ENCODE data around the gene C9orf43. TPM values are rescaled to one million over a fixed set of nuclear protein-coding genes. Genes with fewer than 3 reads are reported as not detected.
"Not testable (repeated sequence)": the region's sequence is repeated elsewhere in the genome, so short reads cannot be mapped to it uniquely, and the experiment has no call there.

C9orf43 gene
- total RNA-seq, 8 experiments from 2014 or later = 0.54 to 2.4 (median 1.1) TPM

- H3K4me1 ChIP-seq (replicated peaks in 1 of 2); H3K4me3 ChIP-seq; ATAC-seq (replicated peaks in 6 of 8); H3K27ac ChIP-seq: not testable (repeated sequence)
- no CpG with 5 or more reads among the region's 1 CpG for whole genome bisulfite sequencing, 10 experiments
- in situ Hi-C loops (cut with MboI; ENCODE audit: low pct_unique_long_range_greater_than_20kb in 2 of 9, low sequenced_read_pairs in 9 of 9, unreplicated experiment in 9 of 9) = loop anchor here in 2 of 9 experiments (25.0 kb wide), 2 partner anchors 150 to 225 kb away; no protein-coding TSS in a partner anchor
These were observed 27.2 kb downstream of the C9orf43 start for GRCh38 chr9:113437716-113438115.

DNA sequence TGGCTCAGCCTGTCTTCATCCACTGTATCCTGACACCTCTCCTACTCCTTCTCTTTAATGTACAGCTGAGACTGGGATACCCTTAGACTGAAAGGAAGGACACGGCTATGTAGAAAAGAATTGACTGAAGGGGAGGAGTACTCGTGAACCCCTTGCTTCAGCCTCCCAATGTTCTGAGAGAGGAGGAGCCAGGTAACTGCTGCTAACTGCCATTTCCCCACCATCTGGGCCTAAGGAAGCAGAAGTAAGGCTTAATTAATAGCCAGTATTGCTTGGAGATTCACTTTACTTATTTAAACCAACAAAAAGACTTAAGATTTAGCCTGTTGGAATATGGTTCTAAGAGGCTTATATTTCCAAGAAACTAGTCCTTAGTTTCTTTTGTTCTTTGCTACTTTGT, 34.2 kb downstream of the C9orf43 start:
- in situ Hi-C loops (cut with MboI; ENCODE audit: low pct_unique_long_range_greater_than_20kb in 2 of 9, low sequenced_read_pairs in 9 of 9, unreplicated experiment in 9 of 9) = loop anchor here in 3 of 9 experiments (5.0 to 25.0 kb wide), 3 partner anchors 143 to 218 kb away; no protein-coding TSS in a partner anchor
- 20 to 100% (median 76%) methylated on average over 1 to 2 of the region's 2 CpGs; no CpG with 5 or more reads in 3 of the 10 experiments for WGBS, 10 experiments
- Histone ChIP-seq H3K4me3 (no peak overlapping the region), H3K4me1 (replicated peaks in 1 of 2) (peaks cover 6 to 11% of the 10 kb centered on the region in 2 donors), H3K27ac (no peak overlapping the region)
- ATAC-seq (replicated peaks in 6 of 8) = no peak

DNA sequence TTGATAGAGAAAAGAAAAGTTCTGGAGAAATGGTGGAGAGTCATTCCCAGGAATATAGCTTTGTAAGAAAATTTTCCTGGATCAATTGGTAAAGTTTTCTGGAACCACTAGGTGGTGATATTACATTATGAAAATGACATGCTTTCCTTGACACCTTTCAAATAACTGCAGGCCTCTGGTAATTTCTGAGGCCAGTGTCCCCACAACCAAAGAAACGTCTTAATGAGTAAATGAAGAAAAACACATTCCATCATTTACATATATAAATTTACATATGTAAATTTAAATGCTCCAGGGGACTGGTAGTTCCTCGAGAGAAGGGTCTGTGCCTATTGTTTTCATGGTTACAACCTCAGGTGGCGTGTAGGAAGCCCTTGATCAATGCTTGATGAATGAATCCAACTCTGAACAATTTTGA, 35.8 kb downstream of the C9orf43 start:
- peak; percentile 29 to 59 (median 54) for ATAC-seq (replicated peaks in 6 of 8)
- Histone ChIP-seq H3K27ac (no peak overlapping the region), H3K4me1 (replicated peaks in 1 of 2) (peaks cover 6 to 11% of the 10 kb centered on the region in 2 donors), H3K4me3 (no peak overlapping the region)
- 0 to 50% (median 0%) methylated on average over 1 to 3 of the region's 3 CpGs; no CpG with 5 or more reads in 1 of the 10 experiments for WGBS, 10 experiments
- in situ Hi-C loops (cut with MboI; ENCODE audit: low pct_unique_long_range_greater_than_20kb in 2 of 9, low sequenced_read_pairs in 9 of 9, unreplicated experiment in 9 of 9) = loop anchor here in 3 of 9 experiments (5.0 to 25.0 kb wide), 3 partner anchors 141 to 216 kb away; no protein-coding TSS in a partner anchor

GRCh38 chr9:113449376-113449775, 38.8 kb downstream of the C9orf43 start:
- Histone ChIP-seq H3K27ac (no peak overlapping the region), H3K4me3 (no peak overlapping the region), H3K4me1 (replicated peaks in 1 of 2) (peaks cover 3 to 11% of the 10 kb centered on the region in 2 donors)
- ATAC-seq (replicated peaks in 6 of 8) = no peak
- in situ Hi-C loops (cut with MboI; ENCODE audit: low pct_unique_long_range_greater_than_20kb in 2 of 9, low sequenced_read_pairs in 9 of 9, unreplicated experiment in 9 of 9) = loop anchor here in 3 of 9 experiments (5.0 to 25.0 kb wide), 3 partner anchors 138 to 213 kb away; no protein-coding TSS in a partner anchor
- WGBS, 10 experiments = 17 to 100% (median 73%) methylated on average over 1 to 2 of the region's 2 CpGs; no CpG with 5 or more reads in 2 of the 10 experiments

DNA sequence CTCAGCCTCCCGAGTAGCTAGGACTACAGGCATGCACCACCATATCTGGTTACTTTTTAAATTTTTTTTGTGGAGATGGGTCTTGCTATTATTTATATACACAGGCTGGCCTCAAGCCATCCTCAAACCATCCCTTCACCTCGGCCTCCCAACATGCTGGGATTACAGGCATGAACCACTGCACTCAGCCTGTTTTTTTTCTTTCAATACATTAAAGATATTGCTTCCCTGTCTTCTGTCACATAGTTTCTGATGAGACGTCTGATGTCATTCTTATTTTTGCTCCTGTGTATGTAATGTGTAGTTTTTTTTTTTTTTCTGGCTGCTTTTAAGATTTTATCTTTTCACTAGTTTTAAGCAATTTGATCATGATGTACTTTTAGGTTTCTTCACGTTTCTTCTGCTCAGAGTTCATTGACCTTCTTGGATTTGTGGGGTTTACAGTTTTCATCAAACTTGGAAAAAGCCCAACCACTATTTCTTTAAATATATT, 41.6 kb downstream of the C9orf43 start:
- H3K27ac ChIP-seq = no peak overlapping the region
- WGBS, 10 experiments = 28 to 96% (median 78%) methylated on average over 1 to 4 of the region's 4 CpGs
- in situ Hi-C loops (cut with MboI; ENCODE audit: low pct_unique_long_range_greater_than_20kb in 2 of 9, low sequenced_read_pairs in 9 of 9, unreplicated experiment in 9 of 9) = loop anchor here in 6 of 9 experiments (10.0 to 25.0 kb wide), 4 partner anchors 133 to 210 kb away; no protein-coding TSS in a partner anchor
- ATAC-seq (replicated peaks in 6 of 8) = peak in 2 of 8 experiments; percentile 58 to 64
- H3K4me3 ChIP-seq = no peak overlapping the region
- H3K4me1 ChIP-seq (replicated peaks in 1 of 2) = peaks cover 7 to 13% of the 10 kb centered on the region in 2 donors

- Histone ChIP-seq H3K4me3 (no peak overlapping the region), H3K4me1 (replicated peaks in 1 of 2) (peaks cover 4 to 7% of the 10 kb centered on the region in 2 donors), H3K27ac (no peak overlapping the region)
- in situ Hi-C loops (cut with MboI; ENCODE audit: low pct_unique_long_range_greater_than_20kb in 2 of 9, low sequenced_read_pairs in 9 of 9, unreplicated experiment in 9 of 9) = loop anchor here in 6 of 9 experiments (10.0 to 25.0 kb wide), 4 partner anchors 130 to 207 kb away; no protein-coding TSS in a partner anchor
- ATAC-seq (replicated peaks in 6 of 8) = peak in 7 of 8 experiments; percentile 47 to 95 (median 63)
- 0 to 80% (median 64%) methylated on average over 1 to 5 of the region's 5 CpGs; no CpG with 5 or more reads in 1 of the 10 experiments for WGBS, 10 experiments
These were observed 44.6 kb downstream of the C9orf43 start for GRCh38 chr9:113454914-113455761.

DNA sequence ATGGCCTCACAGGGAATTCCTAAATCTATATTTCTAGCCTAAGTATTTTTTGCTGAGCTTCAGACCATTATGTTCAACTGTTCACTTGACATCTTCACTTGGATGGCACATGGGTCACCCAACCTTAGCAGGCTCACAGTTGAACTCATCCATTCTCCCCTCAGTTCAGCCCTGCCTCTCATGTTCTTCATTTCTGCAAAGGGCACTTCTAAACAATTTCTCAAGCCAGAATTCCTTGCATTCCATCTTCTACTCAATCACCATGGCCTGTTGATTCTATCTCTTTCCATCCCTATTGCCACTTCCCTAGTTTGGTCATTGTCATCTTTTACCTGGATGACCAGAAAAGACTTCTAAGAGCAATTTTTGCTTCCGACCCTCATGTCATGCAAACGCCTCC, 45.7 kb downstream of the C9orf43 start:
- peaks cover 4 to 7% of the 10 kb centered on the region in 2 donors for H3K4me1 ChIP-seq (replicated peaks in 1 of 2)
- H3K27ac ChIP-seq = no peak overlapping the region
- no peak overlapping the region for H3K4me3 ChIP-seq
- no peak for ATAC-seq (replicated peaks in 6 of 8)
- in situ Hi-C loops (cut with MboI; ENCODE audit: low pct_unique_long_range_greater_than_20kb in 2 of 9, low sequenced_read_pairs in 9 of 9, unreplicated experiment in 9 of 9) = loop anchor here in 6 of 9 experiments (10.0 to 25.0 kb wide), 4 partner anchors 129 to 206 kb away; no protein-coding TSS in a partner anchor
- 60 to 100% (median 94%) methylated on average over 2 of the region's 2 CpGs for WGBS, 10 experiments

DNA sequence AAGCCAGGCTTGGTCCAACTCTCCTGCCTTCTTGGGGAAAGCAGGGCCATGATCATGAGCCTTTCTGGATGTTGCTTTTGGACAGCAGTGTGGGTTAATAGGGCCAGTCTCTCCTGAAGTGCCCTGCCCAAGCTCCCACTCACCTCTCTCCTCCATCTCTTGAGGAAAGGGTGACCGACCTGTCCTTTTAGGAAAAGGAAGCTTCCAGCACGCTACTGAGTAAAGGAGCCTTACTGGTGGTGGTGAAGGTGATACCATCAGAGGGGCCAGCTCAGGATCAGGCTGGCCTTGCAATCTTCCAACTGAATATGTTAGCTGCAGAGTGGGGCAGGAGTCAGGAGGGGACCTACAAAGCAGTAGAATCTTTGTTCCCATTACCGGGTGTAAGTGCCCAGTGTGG, 50.7 kb downstream of the C9orf43 start:
- in situ Hi-C loops (cut with MboI; ENCODE audit: low pct_unique_long_range_greater_than_20kb in 2 of 9, low sequenced_read_pairs in 9 of 9, unreplicated experiment in 9 of 9) = loop anchor here in 3 of 9 experiments (25.0 kb wide), 2 partner anchors 126 to 201 kb away; no protein-coding TSS in a partner anchor
- Histone ChIP-seq H3K4me1 (replicated peaks in 1 of 2) (peaks cover 29 to 31% of the 10 kb centered on the region in 2 donors), H3K27ac (no peak overlapping the region), H3K4me3 (no peak overlapping the region)
- no peak for ATAC-seq (replicated peaks in 6 of 8)
- 67 to 100% (median 100%) methylated on average over 1 to 3 of the region's 3 CpGs; no CpG with 5 or more reads in 7 of the 10 experiments for WGBS, 10 experiments

- ATAC-seq (replicated peaks in 6 of 8) = no peak
- H3K27ac ChIP-seq = no peak overlapping the region
- WGBS, 10 experiments = 100% methylated on average over 1 of the region's 4 CpGs; no CpG with 5 or more reads in 9 of the 10 experiments
- peaks cover 29 to 31% of the 10 kb centered on the region in 2 donors for H3K4me1 ChIP-seq (replicated peaks in 1 of 2)
- no peak overlapping the region for H3K4me3 ChIP-seq
- in situ Hi-C loops (cut with MboI; ENCODE audit: low pct_unique_long_range_greater_than_20kb in 2 of 9, low sequenced_read_pairs in 9 of 9, unreplicated experiment in 9 of 9) = loop anchor here in 3 of 9 experiments (25.0 kb wide), 2 partner anchors 125 to 200 kb away; no protein-coding TSS in a partner anchor
These were observed 51.4 kb downstream of the C9orf43 start for GRCh38 chr9:113461943-113462342.

DNA sequence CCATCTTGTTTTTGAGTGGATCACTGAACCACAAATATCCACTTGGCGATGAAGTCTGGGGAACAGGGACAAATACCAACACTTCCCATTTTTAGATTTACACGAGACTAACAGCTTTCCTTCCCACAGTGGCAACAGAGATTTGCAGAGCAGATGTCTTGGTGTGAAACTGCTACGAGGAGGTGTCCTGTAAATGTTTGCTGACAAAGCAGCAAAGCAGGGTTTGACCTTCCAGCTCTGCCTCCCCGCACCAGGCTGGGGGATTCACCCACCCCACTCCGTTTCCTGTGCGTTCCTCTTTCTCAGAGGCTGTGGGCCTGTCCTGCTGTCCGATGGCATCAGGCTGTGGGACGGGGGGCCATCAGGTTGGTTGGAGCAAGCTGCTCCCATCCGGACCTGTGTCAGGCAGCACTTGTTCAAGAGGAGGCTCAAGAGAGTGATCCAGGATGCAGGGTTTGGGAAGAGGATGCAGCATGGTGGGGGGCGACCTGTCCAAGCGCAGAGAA, 52.3 kb downstream of the C9orf43 start:
- 41 to 100% (median 94%) methylated on average over 1 to 8 of the region's 11 CpGs; no CpG with 5 or more reads in 4 of the 10 experiments for WGBS, 10 experiments
- H3K4me3 ChIP-seq = no peak overlapping the region
- no peak for ATAC-seq (replicated peaks in 6 of 8)

DNA sequence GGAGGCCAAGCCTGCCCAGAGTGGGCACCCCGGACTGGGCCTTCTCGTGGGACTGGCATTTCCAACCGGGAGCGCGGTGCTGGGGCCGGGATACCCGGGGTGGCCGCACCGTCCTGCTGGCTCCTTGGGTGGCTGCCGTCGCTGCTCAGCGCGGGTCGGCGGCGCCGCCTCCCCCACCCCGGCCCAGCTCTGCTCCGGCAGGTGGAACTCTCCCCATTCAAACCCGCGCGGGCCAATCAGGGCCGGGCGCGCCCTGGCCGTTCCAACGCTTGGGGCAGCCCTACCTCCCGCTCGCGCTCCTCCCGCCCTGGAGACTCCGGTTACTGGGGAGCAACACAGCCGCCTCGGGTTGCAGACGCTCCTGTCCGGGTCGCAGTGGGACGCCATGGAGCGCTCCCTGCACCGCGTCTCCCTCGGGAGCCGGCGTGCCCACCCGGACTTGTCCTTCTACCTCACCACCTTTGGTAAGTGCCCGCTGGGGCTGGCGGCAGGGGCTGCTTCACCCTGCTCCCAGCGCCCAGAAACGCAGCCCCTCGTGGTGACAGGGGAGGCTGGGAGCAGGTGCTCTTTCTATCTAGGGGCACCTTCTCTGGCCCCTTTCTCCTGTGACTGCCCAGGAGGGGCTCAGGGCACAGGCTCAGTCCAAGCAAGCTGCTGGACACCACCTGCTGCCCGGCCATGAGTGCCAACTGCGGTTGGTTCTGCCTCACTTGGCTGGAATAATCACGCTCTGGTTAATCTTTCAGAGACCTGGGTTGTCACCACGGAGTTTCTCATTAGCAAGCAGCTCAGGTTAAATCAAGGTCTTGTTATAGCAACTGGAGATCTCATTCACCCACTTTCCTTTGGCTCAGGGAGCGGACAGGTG, 53.1 kb downstream of the C9orf43 start, which contains the start of gene RGS3:
TSS of gene RGS3 (plus strand) at position 310 of the 868 bp plus-strand sequence. CDS start at position 386, 76 bp downstream.
- in situ Hi-C loops (cut with MboI; ENCODE audit: low pct_unique_long_range_greater_than_20kb in 2 of 9, low sequenced_read_pairs in 9 of 9, unreplicated experiment in 9 of 9) = loop anchor here in 3 of 9 experiments (25.0 kb wide), 2 partner anchors 124 to 199 kb away; no protein-coding TSS in a partner anchor
- Histone ChIP-seq H3K4me3 (peak within 1 kb of the TSS; percentile 23 to 39 (median 35)), H3K27ac (no peak within 1 kb of the TSS), H3K4me1 (replicated peaks in 1 of 2) (peaks cover 29 to 33% of the 10 kb centered on the region in 2 donors)
- peak in 6 of 8 experiments; percentile 27 to 98 (median 97) for ATAC-seq (replicated peaks in 6 of 8)
- WGBS, 10 experiments = 10 to 94% (median 58%) methylated on average over 1 to 7 of the region's 55 CpGs; no CpG with 5 or more reads in 4 of the 10 experiments

More for the DNA sequence above, 52.3 kb downstream of the C9orf43 start:
- peaks cover 29 to 31% of the 10 kb centered on the region in 2 donors for H3K4me1 ChIP-seq (replicated peaks in 1 of 2)
- no peak overlapping the region for H3K27ac ChIP-seq
- in situ Hi-C loops (cut with MboI; ENCODE audit: low pct_unique_long_range_greater_than_20kb in 2 of 9, low sequenced_read_pairs in 9 of 9, unreplicated experiment in 9 of 9) = loop anchor here in 3 of 9 experiments (25.0 kb wide), 2 partner anchors 124 to 199 kb away; no protein-coding TSS in a partner anchor
